MG63 (cell line): Measurements from ENCODE around the gene PAGR1. TPM values are rescaled to one million over a fixed set of nuclear protein-coding genes. Genes with fewer than 3 reads are reported as not detected.
A peak's percentile ranks its signal among the peaks of the same experiment; 100 is the strongest.
"Not testable (repeated sequence)": the region's sequence is repeated elsewhere in the genome, so short reads cannot be mapped to it uniquely, and the experiment has no call there.

Experiments used
- DNase-seq: peaks from one replicate; pipeline ENCODE4 v3.0.0-alpha.2; 2020
- H3K27me3 ChIP-seq: fragments of 250-450 bp; sonication (Bioruptor Pico); 2 replicates; pipeline ENCODE4 v1.5.1; 2020; ENCODE audit warnings: mild to moderate bottlenecking, moderate library complexity
- H3K36me3 ChIP-seq: fragments of 250-450 bp; sonication (Bioruptor Pico); 2 replicates; pipeline ENCODE4 v1.5.1; 2020; ENCODE audit warnings: mild to moderate bottlenecking, moderate library complexity
- H3K4me3 ChIP-seq: fragments of 250-450 bp; sonication (Bioruptor Pico); 2 replicates; pipeline ENCODE4 v1.5.1; 2020; ENCODE audit warnings: mild to moderate bottlenecking, moderate library complexity
- H3K9me3 ChIP-seq: fragments of 250-450 bp; sonication (Bioruptor Pico); 2 replicates; pipeline ENCODE4 v1.5.1; 2020; ENCODE audit warnings: mild to moderate bottlenecking, moderate library complexity
- total RNA-seq: library from RNA; depleted of rRNA; stranded (reverse); fragments of >200 nt; shearing (Covaris generic); gene quantifications from 2 replicates; pipeline ENCODE4 v1.2.3, GENCODE V29; 2014; ENCODE audit warnings: low replicate concordance; rRNA removed

Gene PAGR1
- total RNA-seq, 1 experiment from 2014 or later: 113 TPM

GRCh38 chr16:29863669-29863984 lies 47.7 kb downstream of the PAGR1 start:
- peaks cover 29% of the 10 kb centered on the region for H3K36me3 ChIP-seq
- DNase-seq: no peak
- H3K4me3 ChIP-seq: peak overlapping the region; percentile 76
- H3K9me3 ChIP-seq: no peaks in the 10 kb centered on the region
- no peaks in the 10 kb centered on the region for H3K27me3 ChIP-seq

GRCh38 chr16:29864205-29864604 lies 48.3 kb downstream of the PAGR1 start:
- no peak overlapping the region for H3K4me3 ChIP-seq
- no peaks in the 10 kb centered on the region for H3K9me3 ChIP-seq
- no peak for DNase-seq
- H3K27me3 ChIP-seq: no peaks in the 10 kb centered on the region
- peaks cover 23% of the 10 kb centered on the region for H3K36me3 ChIP-seq

- DNase-seq: peak; percentile 29
- Histone ChIP-seq H3K27me3 (no peaks in the 10 kb centered on the region), H3K36me3 (no peaks in the 10 kb centered on the region; the same call in 1 of the 2 replicates), H3K9me3 (no peaks in the 10 kb centered on the region), H3K4me3 (no peak overlapping the region)
These were observed 52.6 kb downstream of the PAGR1 start for GRCh38 chr16:29868396-29869009.

GRCh38 chr16:29869067-29869466 lies 53.1 kb downstream of the PAGR1 start:
- not testable (repeated sequence) for DNase-seq, H3K27me3 ChIP-seq, H3K36me3 ChIP-seq, H3K9me3 ChIP-seq, H3K4me3 ChIP-seq

Other genes with a start within 250 kb of the PAGR1 start
- not detected in 2 replicates for gene SPN, start 152.9 kb upstream of the PAGR1 start, total RNA-seq
- gene QPRT, start 137.0 kb upstream of the PAGR1 start, total RNA-seq: 0.36 and 0.64 TPM in 2 replicates
- gene C16orf54, start 70.2 kb upstream of the PAGR1 start, total RNA-seq: not detected in 2 replicates
- not detected in 2 replicates for gene ZG16, start 37.9 kb upstream of the PAGR1 start, total RNA-seq
- 74.9 and 134 TPM in 2 replicates for gene KIF22, start 25.4 kb upstream of the PAGR1 start, total RNA-seq
- 331 and 420 TPM in 2 replicates for gene MAZ, start 9.6 kb upstream of the PAGR1 start, total RNA-seq
- gene PRRT2, start 4.0 kb upstream of the PAGR1 start, total RNA-seq: not detected in 2 replicates
- 77.1 and 147 TPM in 2 replicates for gene MVP, start 4.3 kb downstream of the PAGR1 start, total RNA-seq
- gene CDIPT, start 47.1 kb downstream of the PAGR1 start, total RNA-seq: 64.9 and 78.6 TPM in 2 replicates
- gene SEZ6L2, start 83.4 kb downstream of the PAGR1 start, total RNA-seq: 18.0 and 28.5 TPM in 2 replicates
- 48.3 and 73.0 TPM in 2 replicates for gene ASPHD1, start 84.3 kb downstream of the PAGR1 start, total RNA-seq
- 5.1 and 7.6 TPM in 2 replicates for gene KCTD13, start 110.1 kb downstream of the PAGR1 start, total RNA-seq
- gene TMEM219, start 145.9 kb downstream of the PAGR1 start, total RNA-seq: 96.9 and 121 TPM in 2 replicates
- gene TAOK2, start 157.7 kb downstream of the PAGR1 start, total RNA-seq: 41.3 and 59.4 TPM in 2 replicates
- gene HIRIP3, start 179.5 kb downstream of the PAGR1 start, total RNA-seq: 6.5 and 25.9 TPM in 2 replicates
- gene INO80E, start 180.1 kb downstream of the PAGR1 start, total RNA-seq: 97.4 and 290 TPM in 2 replicates
- not detected in 2 replicates for gene DOC2A, start 194.9 kb downstream of the PAGR1 start, total RNA-seq
- gene C16orf92, start 207.0 kb downstream of the PAGR1 start, total RNA-seq: not detected in 2 replicates
- gene TLCD3B, start 215.1 kb downstream of the PAGR1 start, total RNA-seq: 0.20 TPM in 1 of 2 replicates, not detected in the other
- gene ALDOA, start 249.6 kb downstream of the PAGR1 start, total RNA-seq: 911 and 1,101 TPM in 2 replicates